Measurements from ENCODE around the gene MYO7A. TPM values are rescaled to one million over a fixed set of nuclear protein-coding genes. Genes with fewer than 3 reads are reported as not detected.

Gene MYO7A
- total and polyA plus RNA-seq, 2 of the 4 experiments (the other 2 are of a cell fraction): 0.02 TPM; not detected in 1

DNA sequence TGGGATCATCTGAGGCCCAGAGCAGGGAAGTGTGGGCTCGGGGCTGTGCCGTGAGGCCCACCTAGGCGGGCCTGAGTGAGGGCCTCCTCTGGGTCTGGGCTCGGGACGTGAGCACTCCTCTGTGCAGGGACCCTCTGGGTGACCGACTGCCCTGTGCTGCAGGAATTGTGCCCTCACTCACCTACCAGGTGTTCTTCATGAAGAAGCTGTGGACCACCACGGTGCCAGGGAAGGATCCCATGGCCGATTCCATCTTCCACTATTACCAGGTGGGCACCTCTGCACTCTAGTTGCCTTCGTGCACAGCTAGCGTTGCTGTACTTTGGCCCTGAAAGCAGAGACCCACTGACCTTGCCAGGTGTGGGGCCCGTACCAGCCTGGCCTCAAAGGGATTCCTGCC, 80.5 kb downstream of the MYO7A start:
- in situ Hi-C loops (cut with MboI; ENCODE audit: low sequenced_read_pairs): no loop called here
- ChIA-PET POLR2A (ENCODE audit: unreplicated experiment) (no interaction called here), CTCF (no interaction called here)
- TF ChIP-seq, protein P1, sequence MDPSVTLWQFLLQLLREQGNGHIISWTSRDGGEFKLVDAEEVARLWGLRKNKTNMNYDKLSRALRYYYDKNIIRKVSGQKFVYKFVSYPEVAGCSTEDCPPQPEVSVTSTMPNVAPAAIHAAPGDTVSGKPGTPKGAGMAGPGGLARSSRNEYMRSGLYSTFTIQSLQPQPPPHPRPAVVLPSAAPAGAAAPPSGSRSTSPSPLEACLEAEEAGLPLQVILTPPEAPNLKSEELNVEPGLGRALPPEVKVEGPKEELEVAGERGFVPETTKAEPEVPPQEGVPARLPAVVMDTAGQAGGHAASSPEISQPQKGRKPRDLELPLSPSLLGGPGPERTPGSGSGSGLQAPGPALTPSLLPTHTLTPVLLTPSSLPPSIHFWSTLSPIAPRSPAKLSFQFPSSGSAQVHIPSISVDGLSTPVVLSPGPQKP (IDR thresholded peaks at IDR 0.05; ENCODE audit: borderline replicate concordance, low read depth, low read length): no peak
- TF ChIP-seq MXI1 (IDR thresholded peaks at IDR 0.05; ENCODE audit: borderline replicate concordance, low read depth, low read length) (no peak), BHLHE40 (IDR thresholded peaks at IDR 0.05; ENCODE audit: low read depth, low read length) (no peak), MAFK (IDR thresholded peaks at IDR 0.05; ENCODE audit: low read depth, low read length) (no peak), RFX5 (IDR thresholded peaks at IDR 0.05; ENCODE audit: low read depth, low read length) (no peak), SMC3 (IDR thresholded peaks at IDR 0.05; ENCODE audit: low read depth, low read length) (no peak), RAD21 (IDR thresholded peaks at IDR 0.05; ENCODE audit: low read length) (no peak), POLR2A (IDR thresholded peaks at IDR 0.05; ENCODE audit: low read depth, low read length) (no peak), CHD1 (IDR thresholded peaks at IDR 0.05; ENCODE audit: low read depth, low read length) (no peak), RCOR1 (IDR thresholded peaks at IDR 0.05; ENCODE audit: insufficient replicate concordance, low read length) (no peak), MAZ (IDR thresholded peaks at IDR 0.05; ENCODE audit: borderline replicate concordance, low read depth, low read length) (no peak), FOS (IDR thresholded peaks at IDR 0.05; ENCODE audit: low read depth, low read length) (no peak), NFE2L2 (IDR thresholded peaks at IDR 0.05; ENCODE audit: low read depth, low read length) (no peak), CEBPB (IDR thresholded peaks at IDR 0.05; ENCODE audit: low read depth, low read length) (no peak)
- TF ChIP-seq, protein P2, sequence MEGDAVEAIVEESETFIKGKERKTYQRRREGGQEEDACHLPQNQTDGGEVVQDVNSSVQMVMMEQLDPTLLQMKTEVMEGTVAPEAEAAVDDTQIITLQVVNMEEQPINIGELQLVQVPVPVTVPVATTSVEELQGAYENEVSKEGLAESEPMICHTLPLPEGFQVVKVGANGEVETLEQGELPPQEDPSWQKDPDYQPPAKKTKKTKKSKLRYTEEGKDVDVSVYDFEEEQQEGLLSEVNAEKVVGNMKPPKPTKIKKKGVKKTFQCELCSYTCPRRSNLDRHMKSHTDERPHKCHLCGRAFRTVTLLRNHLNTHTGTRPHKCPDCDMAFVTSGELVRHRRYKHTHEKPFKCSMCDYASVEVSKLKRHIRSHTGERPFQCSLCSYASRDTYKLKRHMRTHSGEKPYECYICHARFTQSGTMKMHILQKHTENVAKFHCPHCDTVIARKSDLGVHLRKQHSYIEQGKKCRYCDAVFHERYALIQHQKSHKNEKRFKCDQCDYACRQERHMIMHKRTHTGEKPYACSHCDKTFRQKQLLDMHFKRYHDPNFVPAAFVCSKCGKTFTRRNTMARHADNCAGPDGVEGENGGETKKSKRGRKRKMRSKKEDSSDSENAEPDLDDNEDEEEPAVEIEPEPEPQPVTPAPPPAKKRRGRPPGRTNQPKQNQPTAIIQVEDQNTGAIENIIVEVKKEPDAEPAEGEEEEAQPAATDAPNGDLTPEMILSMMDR (conservative IDR thresholded peaks at IDR 0.05; ENCODE audit: low read depth, low read length): no peak
- TF ChIP-seq, protein P3, sequence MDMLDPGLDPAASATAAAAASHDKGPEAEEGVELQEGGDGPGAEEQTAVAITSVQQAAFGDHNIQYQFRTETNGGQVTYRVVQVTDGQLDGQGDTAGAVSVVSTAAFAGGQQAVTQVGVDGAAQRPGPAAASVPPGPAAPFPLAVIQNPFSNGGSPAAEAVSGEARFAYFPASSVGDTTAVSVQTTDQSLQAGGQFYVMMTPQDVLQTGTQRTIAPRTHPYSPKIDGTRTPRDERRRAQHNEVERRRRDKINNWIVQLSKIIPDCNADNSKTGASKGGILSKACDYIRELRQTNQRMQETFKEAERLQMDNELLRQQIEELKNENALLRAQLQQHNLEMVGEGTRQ (IDR thresholded peaks at IDR 0.05; ENCODE audit: low read depth, low read length): no peak
- Histone ChIP-seq H3K9me1 (ENCODE audit: insufficient read depth, low read length) (no peaks in the 10 kb centered on the region), H3K27me3 (ENCODE audit: control insufficient read depth, insufficient read depth, low read length) (peaks cover 13% of the 10 kb centered on the region), H2AK9ac (replicated peaks; ENCODE audit: low read depth, low read length, poor library complexity) (no peak overlapping the region), H4K8ac (ENCODE audit: low read depth in 2 of 2, low read length in 2 of 2) (no peak overlapping the region), H2AK5ac (ENCODE audit: low read depth, low read length) (no peak overlapping the region), H3K36me3 (ENCODE audit: control insufficient read depth, insufficient read depth, low read length) (no peaks in the 10 kb centered on the region), H2BK5ac (ENCODE audit: low read depth, low read length, poor library complexity, severe bottlenecking) (no peak overlapping the region), H3K56ac (ENCODE audit: extremely low read depth, insufficient read depth, low read length) (no peak overlapping the region), H3K4me1 (ENCODE audit: control insufficient read depth, insufficient read depth, low read length) (no peaks in the 10 kb centered on the region), H3K14ac (replicated peaks; ENCODE audit: low read depth, low read length) (no peak overlapping the region), H2BK120ac (ENCODE audit: low read depth, low read length) (no peak overlapping the region), H4K91ac (ENCODE audit: insufficient read depth, low read depth, low read length) (no peak overlapping the region), H3K9ac (ENCODE audit: low read depth, low read length) (no peak overlapping the region), H3K27ac (ENCODE audit: insufficient read depth, low read length) (no peak overlapping the region), H3K4ac (ENCODE audit: low read depth, low read length) (no peak overlapping the region), H3K9me3 (ENCODE audit: control insufficient read depth, insufficient read depth, low read length) (no peaks in the 10 kb centered on the region), H3K18ac (ENCODE audit: low read depth, low read length) (no peak overlapping the region), H3K79me1 (ENCODE audit: low read depth in 1 of 2, low read length in 2 of 2) (no peaks in the 10 kb centered on the region), H2AFZ (replicated peaks; ENCODE audit: low read length, poor library complexity) (no peak overlapping the region), H4K20me1 (ENCODE audit: insufficient read depth, low read length) (no peaks in the 10 kb centered on the region), H2BK15ac (ENCODE audit: low read depth, low read length) (no peak overlapping the region), H2BK20ac (ENCODE audit: low read depth, low read length) (no peak overlapping the region), H3K23ac (ENCODE audit: low read depth, low read length) (no peak overlapping the region), H4K5ac (ENCODE audit: low read depth, low read length) (no peak overlapping the region), H3K4me2 (ENCODE audit: low read depth, low read length) (no peak overlapping the region), H3K4me3 (ENCODE audit: insufficient read depth, low read depth, low read length) (no peak overlapping the region)
- ATAC-seq (ENCODE audit: low read depth): no peak
- BruUV-seq (replicated peaks): no TSS peak
- no peak for DNase-seq
- 75% methylated on average over 7 of the region's 11 CpGs; no CpG with 5 or more reads in 1 of the 2 experiments for WGBS, 2 experiments (ENCODE audit: extremely low coverage in 2 of 2, insufficient read length in 1 of 2)
- dilution Hi-C loops (cut with HindIII; ENCODE audit: low sequenced_read_pairs, unreplicated experiment): no loop called here
- intact Hi-C loops (cut with micrococcal nuclease): no loop called here
